GM19452 (cell line): ENCODE measurements around the gene GEMIN5.

ENCODE experiments used
- ATAC-seq: cut with Tn5 transposase; IDR thresholded peaks from one replicate; pipeline ENCODE4 v1.9.1; 2021; ENCODE audit not compliant: unreplicated experiment

GEMIN5 gene

DNA sequence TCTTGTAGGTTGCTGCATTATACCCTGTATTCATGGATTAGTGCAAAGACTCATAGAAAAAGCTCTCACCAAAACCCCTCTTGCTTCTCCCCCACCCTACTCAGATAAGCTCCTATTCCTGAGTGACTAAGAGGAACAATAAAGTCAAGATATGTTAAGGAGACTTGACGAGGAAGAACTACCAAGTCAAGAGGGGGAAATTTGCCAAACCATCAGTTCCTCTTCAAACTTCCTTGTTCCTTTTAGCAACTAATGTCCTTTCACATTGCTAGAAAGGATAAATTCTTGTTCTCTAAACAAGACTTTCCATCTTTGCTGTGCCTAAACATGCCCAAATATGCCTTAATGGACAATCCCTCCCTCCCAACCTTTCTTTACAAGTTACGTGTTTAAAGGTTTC is 52.6 kb downstream of the GEMIN5 start:
- ATAC-seq: no peak

DNA sequence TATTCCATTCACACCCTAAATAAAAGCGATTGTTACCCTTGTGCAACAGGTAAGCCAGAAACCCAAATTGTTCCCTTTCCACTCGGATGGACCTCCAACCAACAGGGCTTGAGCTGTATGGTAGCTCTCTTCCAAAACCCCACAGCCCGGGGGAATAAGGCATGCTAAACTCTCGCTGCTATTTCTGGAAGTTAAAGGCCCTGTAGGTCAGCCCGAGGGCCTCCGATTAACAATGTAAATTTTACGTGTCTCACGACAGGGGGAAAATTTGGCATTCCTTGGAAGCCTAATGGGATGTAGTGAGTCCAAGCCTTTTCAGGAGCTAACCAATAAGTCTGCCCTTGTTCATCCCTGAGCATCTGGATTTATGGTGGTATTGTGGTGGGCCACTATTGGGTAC is 53.6 kb downstream of the GEMIN5 start:
- no peak for ATAC-seq

DNA sequence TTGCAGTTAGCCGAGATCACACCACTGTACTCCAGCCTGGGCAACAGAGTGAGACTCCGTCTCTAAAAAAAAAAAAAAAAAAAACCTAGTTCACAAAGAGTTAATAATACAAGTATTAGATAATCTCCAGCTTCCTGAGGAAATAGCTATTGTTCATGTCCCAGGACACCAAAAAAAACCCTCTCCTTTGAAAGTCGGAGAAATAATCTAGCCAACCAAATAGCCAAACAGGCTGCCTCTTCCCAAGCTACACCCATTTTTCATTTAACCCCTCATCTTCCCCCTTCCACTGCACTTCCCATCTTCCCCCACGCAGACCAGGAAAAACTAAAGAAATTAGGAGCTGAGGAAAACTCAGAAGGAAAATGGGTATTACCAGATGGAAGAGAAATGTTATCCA is 56.0 kb downstream of the GEMIN5 start:
- ATAC-seq: no peak

DNA sequence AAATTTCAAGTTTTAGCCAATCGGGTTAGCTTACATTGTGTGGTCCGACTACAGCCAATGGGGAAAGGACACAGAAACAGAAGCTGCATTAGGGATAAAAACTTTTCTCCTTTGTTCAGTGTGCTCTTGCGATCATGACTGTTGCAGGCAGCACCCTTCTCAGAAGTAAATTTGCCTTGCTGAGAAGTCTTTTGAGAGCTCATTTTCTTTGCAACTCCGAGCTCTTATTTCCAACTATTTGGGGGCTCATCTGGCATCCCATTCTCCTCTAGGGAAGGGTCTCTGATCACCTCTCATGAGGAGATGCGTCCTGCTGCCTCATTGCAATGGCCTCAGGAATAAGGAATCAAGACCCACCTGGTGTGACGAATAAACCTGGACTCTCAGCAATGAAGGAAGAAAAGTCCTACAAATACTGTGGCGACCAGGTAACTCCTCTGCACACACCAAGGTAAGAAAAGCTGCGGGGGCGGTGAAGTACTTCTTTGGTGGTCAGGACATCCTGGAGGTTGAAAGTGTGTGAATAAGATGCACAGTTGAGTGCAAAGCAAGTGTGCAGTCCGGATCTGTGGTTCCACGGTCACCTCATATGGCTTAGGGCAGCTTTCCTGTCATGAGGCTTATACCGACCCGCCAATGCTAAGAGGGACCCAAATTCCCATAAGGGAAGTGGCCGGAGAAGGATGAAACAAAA is 59.2 kb downstream of the GEMIN5 start:
- ATAC-seq: no peak

DNA sequence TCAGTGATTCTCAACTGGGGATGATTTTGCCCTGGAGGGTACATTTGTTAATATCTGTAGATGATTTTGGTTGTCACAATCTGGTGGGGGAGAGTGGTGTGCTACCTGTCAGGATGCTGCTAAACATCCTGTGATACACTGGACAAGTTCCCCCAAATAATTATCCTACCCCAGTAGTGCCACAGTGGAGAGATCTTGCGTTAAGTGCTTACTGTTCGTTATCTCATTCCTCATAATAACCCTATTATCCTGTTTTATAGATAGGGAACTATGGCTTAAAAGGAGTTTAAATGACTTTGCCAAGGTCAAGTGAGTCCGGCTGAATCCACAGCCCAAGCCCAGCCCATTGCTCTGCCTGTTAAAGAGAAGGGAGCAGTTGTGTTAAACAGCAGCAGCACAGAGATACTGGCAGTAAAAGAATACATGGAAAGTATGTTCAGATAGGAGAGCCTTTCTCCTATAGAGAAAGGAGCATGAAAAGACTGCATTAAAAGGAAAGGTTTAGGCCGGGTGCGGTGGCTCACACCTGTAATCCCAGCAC is 64.2 kb downstream of the GEMIN5 start:
- no peak for ATAC-seq

DNA sequence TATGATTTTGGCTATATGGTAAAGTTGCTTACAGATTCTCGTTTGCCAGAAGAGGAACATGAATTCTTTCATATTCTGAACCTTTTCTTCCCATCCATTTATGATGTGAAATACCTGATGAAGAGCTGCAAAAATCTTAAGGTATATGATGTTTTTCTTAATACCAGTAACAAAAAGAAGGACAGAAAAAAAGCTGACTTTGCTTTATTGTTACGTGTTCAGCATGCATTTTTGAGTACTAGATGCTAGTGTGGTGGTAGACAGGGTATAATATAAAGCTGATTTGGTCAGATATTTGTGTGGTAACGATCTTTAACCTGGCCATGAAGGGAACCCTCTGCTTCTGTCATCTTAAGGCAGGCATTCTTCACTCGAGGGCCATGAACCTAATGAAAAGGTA is 66.3 kb downstream of the GEMIN5 start:
- ATAC-seq: no peak

DNA sequence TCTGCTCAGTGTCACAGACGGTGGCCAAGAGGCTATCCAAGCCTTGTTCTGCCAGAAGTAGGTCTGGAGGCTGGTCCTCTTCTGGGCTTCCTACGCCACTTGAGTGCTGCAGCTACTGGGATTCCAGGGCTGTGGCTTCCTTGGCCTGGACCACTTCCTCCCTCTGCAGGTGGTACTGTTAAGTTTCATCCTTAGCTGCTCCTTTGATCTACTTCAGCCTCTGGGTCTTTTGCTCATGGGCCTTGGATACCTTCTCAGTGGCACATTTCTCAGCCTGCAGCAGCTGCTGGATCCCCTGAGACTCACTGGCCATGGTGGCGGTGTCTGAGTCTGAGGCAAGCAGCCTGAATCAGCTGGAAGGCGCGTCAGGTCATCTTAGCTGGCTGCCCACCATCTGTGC is 69.3 kb downstream of the GEMIN5 start:
- no peak for ATAC-seq

DNA sequence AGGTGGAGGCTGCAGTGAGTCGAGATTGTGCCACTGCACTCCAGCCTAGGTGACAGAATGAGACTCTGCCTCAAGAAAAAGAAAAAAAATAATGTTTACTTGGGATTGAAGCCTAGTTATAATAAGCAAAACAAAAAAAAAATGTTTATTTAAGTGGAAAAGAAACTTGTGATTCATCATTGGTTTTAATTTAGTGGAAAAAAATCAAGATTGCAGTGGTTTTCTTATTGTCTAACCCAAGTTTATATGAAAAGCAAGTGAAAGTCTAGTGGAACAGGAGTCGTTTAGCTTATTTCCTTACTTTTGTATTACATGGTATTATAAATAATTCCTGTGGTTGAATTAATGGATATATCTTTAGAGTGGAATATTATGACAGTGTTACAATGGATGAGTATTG is 71.2 kb downstream of the GEMIN5 start:
- no peak for ATAC-seq

DNA sequence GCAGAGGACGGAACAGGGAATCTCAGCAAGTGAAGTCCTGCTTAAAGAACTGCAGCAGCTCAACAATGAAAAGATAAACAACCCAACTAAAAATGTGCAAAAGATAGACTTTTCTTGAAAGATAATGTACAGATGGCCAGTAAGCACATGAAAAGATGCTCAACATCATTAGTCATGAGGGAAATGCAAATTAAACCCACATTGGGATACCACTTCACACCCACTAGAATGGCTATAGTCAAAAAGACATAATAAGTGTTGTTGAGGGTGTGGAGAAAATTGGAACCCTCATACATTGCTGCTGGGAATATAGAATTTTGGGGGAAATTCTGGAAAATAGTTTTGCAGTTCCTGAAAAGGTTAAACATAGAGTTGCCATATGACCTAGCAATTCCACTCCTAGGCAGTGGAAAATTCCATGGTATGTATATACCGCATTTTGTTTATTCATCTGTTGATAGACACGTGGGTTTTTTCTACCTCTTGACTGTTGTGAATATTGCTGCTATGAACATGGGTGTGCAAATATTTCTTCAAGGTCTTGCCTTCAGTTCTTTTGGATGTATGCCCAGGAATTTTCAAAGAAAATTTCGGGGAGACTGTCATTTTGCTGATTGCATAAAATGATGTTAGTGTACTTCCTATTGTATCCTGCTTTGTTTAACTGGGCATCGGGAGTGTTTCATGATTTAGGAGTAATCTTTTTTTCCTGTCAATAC is 72.4 kb downstream of the GEMIN5 start:
- ATAC-seq: no peak

DNA sequence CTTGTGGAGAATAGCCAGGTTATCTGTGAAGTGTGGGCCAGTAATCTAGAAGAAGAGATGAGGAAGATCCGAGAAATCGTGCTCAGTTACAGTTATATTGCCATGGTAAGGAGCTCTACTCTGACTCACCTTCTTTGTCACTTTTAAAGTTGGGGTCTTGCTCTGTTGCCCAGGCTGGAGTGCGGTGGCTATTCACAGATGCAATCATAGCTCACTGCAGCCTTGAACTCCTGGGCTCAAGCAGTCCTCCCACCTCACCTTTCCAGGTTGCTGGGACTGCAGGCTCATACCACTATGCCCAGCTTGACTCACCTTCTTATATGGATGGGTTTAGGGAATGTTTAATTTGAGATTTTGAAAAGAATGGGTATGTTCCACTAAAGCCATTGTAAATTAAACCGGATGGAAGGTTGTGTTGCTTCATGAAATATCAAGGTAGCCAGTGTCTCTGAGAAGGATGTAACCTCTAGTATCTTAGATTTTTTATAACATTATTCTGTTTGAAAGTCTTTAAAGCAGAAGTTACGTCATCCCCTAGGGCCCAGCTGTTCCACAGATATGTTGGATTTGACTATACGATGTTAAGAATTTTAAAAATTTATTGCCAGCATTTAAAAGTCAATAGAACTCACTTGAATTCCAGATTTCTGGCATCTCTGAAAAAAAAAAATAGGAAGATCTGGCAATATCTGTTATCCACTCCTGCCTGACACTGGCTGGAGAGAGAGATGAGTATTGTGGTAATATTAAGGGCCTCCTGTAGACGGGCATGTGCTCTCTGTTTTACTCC is 74.5 kb downstream of the GEMIN5 start:
- ATAC-seq: no peak

DNA sequence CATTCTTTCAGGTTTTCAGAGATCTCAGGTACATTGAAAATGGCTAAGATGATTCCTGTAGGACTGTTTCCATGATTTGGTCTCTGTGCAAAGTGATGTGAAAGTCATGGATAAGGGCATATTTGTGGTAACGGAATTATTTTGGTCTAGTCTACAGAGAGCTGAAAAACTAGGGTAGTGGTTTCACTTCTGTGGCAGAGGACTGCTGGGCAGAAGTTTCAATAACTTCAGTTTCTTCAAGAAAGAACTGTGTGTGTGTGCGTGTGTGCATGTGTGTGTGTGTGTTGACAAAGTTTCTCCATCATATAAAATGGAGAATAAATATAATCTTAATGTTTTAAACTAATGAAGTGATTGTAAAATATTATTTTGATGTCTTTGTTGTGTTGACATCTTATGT is 75.2 kb downstream of the GEMIN5 start:
- no peak for ATAC-seq

DNA sequence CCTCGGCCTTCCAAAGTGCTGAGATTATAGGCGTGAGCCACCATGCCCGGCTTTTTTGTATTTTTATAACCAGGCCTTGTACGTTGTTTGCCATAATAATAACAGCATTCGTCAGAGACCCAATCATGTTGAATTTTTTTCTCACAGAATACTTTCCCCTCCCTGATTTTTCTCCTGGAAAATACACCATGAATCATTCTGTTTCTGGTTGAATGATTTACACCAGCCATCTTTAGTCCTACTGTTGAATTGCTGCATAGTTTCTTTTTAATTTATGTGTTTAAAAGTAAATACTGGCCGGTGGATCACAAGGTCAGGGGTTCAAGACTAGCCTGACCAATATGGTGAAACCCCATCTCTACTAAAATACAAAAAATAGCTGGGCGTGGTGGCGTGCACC is 76.1 kb downstream of the GEMIN5 start:
- ATAC-seq: no peak

DNA sequence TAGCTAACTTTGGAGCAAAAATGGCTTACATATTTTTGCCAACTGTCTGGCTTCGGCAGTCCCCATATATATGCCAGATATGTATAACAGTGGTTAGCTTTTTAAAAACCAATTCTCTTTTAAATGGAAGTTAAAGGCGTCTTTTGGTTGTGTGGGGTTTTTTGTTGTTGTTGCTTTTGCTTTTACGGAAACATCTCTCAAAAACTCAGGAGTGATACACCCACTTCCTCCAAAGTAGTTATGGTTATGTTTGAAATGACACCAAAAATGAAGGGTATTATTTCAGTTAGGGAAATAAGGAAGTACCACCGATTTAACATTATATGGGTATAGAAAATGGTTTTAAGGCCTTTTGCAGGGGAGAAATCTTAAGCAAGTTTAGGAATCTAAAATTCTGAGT is 77.2 kb downstream of the GEMIN5 start:
- no peak for ATAC-seq

DNA sequence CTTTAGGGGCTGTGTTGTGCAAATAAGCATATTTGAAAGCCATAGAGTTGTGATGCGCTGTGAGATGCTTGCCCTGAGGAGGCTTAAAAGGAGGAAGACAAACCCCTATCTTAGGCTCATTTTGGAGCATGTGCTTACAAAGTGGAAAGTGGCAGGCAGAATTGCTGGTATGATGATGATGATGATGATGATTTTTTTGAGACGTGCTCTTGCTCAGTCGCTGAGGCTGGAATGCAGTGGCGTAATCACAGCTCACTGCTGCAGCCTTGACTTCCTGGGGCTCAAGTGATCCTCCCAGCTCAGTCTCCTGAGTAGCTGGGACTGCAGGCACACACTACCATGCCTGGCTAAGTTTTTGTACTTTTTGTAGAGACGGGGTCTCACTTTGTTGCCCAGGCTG is 77.9 kb downstream of the GEMIN5 start:
- ATAC-seq: no peak

DNA sequence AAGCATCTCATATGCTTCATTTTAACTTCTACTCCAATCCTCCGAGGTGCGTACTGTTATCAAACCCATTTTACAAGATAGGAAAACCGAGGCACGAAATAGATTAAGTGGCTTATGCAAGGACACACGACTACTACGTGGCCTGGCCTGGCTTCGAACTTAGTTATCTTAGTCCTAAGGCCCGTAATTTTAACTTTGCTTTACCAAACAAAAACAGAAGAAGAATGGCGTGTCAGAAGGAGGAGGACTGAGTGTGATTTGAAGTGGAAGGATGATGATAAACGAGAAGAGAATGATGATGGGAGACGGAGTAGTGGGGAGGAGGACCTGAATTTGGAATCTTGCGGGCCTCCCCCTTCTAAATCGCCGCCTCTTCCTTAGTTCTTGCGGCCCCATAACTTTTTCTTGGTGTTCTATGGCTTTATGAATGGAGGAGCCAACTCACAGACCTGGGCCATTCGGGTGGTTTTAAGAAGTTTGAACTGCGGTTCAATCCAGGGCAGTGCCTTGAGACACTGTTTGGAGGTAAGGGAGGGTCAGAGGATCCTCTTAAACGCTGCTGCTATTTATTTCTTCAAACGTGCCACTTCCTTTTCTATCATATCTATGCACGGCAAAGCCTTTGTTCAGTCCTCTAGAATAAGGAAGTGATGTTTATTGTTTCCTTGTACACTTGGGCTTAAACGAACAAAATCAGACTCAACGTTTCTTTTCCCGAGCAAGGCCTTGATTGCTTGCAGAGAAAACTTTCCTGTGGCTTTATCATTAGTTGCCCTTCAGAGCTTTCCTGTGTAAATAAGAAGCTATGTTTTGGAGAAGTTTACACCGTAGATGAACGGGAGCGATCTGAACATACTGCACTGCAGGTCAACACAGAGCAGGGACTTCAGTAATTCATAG is 78.8 kb downstream of the GEMIN5 start:
- no peak for ATAC-seq

DNA sequence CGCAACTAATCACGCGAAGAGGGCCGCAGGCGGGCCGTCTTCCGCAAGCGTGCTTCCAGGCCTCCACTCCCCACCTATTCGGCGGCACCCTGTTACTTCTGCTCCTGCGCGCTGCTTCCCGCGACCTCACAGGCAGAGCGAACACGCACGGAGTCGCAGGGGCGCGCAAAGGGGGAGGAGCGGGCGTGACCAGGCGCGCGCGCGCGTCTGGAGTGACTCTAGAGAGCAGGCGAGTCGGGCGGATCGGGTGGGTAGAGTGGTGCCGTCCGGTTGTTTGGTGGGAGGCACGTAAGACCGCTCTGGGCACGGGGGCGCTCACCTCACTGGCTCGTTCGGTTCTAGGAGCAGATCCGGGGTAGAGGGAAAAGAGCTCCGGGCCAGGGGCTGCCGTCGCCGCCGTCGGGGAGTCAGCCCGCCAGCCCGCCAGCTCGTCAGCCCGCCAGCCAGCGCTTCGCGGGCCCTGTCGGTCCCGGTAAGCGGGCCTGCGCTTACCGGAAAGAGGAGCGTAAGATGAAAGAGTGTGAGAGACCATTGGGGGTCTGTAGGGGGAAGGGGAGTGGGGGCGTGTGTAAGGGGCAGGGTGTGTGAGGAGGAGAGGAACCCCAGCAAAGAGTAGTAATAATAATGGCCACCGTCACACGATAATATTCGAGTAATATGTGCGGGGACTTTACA is 79.6 kb downstream of the GEMIN5 start, which contains the start of gene CNOT8:
Gene CNOT8 (plus strand): TSS at position 331 of the 675 bp plus-strand sequence. CDS start 4,652 bp downstream, outside the sequence.
- peak; percentile 77 for ATAC-seq

DNA sequence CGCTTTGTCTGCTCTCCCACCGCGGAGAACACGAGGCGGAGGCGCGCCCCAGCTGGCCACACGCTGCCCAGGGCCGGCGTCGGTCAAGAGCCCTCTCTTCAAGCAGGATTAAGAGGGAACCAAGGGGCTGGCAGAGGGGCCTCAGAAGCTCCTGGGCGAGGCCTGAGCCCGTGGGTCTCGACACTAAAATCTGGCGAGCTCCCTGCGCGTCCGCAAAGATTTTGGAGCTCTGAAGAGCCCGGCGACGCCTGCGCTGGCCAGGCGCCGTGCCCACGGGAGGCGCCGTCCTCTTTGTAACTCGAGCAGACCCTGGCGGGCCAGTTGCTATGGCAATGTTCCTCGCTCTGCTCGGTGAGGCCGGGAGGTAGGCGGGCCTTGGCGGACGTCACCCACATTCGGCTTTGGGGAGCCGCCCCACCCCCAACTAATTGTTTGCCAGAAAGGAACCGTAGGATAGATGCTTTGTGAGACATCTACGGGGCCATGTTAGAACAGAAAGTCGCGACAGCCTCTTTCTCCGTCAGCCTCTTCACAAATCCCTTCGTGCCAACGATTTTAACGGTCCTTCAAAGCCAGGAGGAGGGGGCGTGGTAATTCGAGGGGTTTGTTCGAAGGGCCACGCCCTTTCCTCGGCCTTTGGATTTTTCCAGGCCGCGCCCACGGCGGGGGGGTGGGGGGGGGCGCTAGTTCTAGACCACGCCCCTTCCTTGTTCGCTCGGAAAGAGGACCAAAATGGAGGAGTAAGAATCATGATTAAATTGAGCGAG is 80.3 kb downstream of the GEMIN5 start:
- ATAC-seq: peak; percentile 54

DNA sequence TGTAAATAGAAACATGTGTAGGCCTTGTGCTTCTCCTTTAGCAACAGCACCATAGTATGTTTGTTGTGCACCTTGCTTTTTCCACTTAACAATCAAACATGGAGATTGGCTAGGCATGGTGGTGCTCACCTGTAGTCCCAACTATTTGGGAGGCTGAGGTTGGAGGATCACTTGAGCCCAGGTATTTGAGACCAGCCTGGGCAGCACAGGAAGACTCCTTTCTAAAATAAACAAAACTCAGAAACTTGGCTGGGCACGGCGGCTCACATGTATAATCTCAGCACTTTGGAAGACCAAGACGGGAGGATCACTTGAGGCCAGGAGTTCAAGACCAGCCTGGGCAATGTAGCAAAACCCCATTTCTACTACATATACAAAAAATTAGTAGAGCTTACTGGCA is 86.7 kb downstream of the GEMIN5 start:
- ATAC-seq: no peak
